GM18517 (cell line): ENCODE data around the gene RRP36.

ENCODE experiments used
- ATAC-seq: cut with Tn5 transposase; IDR thresholded peaks from one replicate; pipeline ENCODE4 v1.9.1; 2021; ENCODE audit warnings: mild to moderate bottlenecking, moderate library complexity; ENCODE audit not compliant: unreplicated experiment

RRP36 gene

DNA sequence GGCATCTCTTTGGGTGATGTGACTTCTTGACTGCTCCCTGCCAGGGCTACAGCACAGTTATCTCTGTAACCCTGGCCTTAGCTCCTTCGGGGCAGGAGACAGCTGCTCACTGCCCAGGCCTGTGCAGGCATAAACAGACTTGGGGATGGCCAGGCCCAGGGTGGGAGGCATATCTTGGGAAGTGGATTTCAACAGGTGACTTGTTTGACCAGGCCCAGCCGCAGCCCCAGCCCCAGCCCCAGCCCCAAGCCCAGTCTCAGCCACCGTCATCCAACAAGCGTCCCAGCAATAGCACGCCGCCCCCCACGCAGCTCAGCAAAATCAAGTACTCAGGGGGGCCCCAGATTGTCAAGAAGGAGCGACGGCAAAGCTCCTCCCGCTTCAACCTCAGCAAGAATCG, 15.2 kb upstream of the RRP36 start:
- ATAC-seq = no peak

DNA sequence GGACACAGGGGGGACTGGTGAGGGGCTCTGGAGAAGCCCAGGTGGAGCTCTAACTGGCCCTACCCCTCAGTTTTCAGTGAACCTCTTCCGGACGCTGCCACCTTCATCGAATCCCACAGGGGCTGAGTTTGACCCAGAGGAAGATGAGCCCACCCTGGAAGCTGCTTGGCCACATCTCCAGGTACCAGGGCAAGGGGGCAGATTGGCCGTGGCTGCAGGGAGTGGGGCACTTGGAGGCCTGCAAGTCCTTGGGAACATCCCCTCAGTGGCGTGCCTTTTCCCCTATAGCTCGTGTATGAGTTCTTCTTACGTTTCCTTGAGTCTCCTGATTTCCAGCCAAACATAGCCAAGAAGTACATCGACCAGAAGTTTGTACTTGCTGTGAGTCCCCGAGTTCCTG, 14.3 kb upstream of the RRP36 start:
- ATAC-seq = no peak

DNA sequence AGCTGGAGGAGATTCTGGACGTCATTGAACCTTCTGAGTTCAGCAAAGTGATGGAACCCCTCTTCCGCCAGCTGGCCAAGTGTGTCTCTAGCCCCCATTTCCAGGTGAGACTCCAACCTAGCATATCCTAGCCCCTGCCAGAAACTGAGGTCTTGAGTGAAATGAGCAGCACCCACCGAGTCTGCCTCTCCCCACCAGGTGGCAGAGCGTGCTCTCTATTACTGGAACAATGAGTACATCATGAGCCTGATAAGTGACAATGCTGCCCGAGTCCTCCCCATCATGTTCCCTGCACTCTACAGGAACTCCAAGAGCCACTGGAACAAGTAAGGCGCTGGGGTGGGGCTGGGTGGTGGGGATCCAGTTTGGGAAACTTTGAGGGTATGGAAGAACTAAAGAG, 12.3 kb upstream of the RRP36 start:
- no peak for ATAC-seq

DNA sequence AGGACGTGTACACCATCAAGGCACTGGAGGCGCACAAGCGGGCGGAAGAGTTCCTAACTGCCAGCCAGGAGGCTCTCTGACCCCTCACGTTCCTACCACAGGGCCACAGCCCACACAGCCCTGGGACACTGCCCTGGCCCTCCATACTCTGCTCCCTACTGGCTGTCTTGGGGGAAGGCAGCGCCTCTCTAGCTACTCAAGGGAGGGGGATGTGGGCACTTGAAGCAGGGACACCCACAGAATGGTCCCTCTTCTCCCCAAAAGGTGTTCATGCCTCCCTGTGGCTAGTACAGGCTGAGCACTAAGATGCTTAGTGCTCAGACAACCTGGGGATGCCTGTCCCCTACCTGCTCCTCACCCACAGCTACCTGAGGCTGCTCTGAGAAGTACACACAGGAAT, 10.2 kb upstream of the RRP36 start:
- no peak for ATAC-seq

DNA sequence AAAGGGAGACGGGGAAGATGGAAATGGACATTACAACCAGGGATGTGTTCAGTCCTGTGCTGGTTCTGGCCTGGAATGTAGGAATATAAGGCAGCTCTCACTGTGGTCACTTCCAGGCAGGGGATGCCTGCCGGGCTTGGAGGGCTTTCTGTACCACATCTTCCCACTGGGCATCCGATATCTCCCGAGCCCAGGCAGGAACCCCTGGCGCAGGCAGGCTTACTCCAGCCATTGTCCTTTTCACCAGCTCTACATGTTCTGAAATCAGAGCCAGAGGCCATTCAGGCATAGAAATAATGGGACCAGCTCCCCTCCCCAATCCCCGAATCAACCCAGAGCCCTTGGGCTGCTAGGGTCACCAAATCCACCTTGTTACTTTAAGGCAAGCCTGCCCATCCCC, 9.1 kb upstream of the RRP36 start:
- ATAC-seq = no peak

DNA sequence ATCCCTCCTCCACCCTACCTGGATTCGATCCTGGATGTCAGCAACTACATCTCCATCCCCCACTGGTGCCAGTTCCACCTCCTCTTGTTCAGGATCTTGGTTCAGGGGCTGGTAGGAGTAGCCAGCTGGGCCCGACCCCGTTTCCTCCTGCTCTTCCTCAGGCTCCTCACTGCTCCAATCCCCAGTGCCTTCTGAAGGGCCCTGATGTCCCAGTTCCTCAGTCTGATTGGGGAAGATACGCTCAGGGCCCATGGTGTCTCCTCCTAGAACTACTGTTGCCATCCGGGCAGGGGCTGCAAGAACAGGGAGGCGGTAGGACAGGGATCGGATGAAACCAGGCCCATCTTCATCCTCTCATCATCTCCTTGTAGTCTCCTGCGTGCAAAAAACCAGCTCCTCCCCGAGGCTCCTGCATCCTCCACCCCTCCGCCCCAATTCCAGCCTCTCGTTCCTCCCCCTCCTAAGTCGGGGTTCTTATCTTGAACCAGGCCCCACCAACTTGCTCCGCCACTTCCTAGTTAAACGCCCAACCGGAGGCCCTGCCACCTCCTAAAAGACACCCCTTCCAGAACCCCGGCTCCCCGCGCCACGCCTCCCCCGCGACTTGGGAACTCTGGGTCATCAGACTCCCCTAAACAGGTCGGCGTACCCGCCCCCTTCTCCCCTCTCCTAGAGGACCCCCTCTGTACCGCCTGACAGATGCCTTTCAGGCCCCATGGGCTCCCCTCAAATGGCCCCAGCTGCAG, 8.2 kb upstream of the RRP36 start:
- peak; percentile 2 for ATAC-seq

DNA sequence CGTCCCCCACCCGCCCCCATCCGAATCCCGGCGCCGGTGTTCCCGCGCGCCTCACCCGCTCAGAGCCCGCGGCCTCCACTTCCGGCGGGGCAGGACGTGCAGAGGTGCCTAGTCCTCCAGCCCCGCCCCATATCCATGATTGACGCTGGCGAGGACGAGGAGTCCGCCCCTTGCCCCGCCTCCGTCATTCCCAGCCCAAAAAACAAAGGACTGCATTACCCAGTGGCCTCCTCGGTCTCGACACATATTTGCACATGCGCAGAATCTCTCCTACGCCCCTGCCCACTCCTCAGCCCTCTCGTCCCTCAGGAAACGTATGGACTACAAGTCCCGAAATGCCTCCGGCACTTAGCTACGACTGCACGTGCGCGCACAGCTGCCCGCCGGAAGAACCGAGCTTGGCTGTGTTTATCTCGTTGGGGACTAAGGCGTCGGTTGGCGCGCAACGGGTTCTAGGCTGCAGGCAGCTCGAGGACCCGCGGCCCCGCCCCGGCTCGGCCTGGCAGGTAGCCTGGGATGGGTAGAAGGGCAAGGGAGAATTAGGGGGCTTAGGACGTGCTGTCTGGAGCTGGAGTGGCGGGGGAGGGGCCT, 7.5 kb upstream of the RRP36 start, which contains the start of the genes KLHDC3 and MEA1:
Gene KLHDC3 (plus strand): TSS at position 407 of the 591 bp plus-strand sequence. CDS start 2,944 bp downstream, outside the sequence.
Gene MEA1 (minus strand): TSS at position 104 of the 591 bp plus-strand sequence. CDS start 133 bp downstream, outside the sequence.
- ATAC-seq = peak; percentile 96

DNA sequence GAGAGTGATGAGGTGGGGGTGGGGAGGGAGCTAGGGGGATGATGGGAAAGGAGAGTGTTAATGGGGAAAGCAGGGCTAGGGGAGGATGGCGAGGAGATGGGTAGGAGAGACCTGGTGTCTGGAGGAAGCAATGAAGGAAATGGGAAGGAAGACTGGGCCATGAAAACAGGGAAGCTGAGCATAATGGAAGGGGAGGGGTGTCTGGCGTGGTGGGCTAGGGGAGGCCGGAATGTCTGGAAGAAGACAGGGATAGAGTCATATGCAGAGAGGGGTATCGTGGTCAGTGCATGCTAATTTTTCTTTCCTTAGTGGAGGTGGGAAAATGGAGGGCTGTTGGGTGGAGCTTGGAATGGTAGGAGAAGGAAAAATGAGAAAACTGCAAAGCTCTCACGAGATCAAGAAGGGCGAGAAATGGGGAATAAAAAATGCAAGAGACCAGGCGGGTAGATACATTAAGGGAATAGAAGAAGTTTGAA, 7.0 kb upstream of the RRP36 start:
- no peak for ATAC-seq

DNA sequence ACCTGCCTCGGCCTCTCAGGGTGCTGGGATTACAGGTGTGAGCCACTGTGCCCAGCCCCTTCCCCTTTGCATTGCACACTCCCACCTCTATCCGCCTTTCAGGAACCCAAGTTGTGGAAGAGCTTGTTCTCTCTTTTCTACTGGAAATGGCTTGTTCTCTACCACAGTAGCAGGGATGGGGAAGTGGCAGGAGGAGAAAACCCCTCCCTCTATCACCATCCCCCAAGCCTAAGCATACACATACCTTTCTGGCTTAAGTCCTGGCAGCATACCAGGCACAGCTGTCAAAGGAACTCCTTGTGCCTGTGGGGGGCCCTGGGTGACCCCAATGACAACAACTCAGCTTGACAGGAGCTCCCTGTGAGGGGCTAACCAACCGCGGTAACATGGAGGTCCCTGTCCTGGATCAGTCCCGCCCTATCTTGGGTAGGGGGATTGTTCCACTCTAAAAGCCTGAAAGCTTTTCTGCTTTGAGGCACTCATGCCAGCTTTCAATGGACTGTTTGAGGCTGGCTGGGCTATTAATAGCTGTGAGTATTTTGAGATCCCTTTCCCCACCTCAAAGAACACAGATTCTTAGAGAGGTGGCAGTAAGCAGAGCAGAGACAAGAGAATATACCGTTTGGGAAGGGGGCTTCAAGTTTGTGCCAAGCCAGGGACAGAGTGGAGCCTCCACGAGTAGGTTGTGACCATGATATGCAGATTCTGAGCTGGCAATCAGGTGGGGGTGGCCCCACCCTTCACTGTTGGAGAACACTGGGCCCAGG, 5.1 kb upstream of the RRP36 start:
- no peak for ATAC-seq

DNA sequence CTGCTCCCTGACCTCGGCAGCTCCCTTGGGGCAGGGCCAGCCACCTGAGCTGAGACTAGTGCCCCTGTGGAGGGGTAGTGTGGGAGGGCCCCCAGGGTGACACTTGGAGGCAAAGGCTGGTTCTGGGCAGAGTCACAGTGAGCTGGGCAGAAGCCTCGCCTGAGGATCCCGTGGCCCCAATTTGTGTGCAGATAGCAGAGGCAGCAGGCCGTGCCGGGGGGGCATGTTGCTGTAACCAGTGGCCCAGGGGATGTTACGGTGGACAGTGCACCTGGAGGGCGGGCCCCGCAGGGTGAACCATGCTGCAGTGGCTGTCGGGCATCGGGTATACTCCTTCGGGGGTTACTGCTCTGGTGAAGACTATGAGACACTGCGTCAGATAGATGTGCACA, 4.5 kb upstream of the RRP36 start:
- no peak for ATAC-seq

DNA sequence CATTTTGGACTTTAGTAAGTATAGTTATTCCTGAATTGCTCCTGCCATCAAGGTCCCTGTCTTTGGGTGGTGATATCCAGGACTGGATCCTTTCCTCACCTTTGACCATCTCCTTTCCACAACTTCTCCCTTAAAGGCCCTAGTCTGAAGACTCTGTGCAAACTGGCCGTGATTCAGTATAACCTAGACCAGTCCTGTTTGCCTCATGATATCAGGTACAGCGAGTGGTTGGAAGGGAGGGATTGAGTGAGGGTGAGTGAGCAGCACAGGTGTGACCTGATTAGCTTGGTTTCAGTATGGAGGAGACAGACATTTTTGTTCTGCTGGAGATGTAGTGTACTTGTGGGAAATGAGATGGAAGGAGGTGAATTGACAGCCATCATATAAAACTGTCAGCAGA, 2.3 kb upstream of the RRP36 start:
- ATAC-seq = no peak

DNA sequence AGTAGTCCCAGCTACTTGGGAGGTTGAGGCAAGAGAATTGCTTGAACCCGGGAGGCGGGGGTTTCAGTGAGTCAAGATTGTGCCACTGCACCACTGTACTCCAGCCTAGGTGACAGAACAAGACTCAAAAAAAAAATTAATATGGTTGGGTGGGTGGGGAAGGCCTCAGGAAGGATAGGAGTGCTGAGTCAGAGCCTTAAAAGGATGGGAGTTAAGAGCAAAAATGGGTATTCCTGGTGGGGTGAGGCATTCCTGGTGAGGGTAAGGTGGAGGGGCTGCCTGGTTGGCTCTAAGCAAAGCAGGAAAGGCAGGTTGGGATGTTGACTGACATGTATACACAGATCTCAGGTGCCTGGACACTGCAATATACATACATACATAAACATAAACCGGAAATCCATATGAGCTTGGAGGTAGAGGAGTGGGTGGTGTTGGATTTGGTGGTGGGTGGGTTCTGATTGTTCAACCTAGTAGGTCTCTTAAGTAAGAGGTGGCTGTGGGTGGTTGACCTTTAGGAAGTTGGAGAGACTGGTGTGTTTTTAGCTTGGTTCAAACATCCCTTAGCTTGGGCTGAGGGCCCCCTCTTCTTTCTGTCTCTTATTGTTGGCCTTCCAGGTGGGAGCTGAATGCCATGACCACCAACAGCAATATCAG, 1.2 kb upstream of the RRP36 start:
- no peak for ATAC-seq

DNA sequence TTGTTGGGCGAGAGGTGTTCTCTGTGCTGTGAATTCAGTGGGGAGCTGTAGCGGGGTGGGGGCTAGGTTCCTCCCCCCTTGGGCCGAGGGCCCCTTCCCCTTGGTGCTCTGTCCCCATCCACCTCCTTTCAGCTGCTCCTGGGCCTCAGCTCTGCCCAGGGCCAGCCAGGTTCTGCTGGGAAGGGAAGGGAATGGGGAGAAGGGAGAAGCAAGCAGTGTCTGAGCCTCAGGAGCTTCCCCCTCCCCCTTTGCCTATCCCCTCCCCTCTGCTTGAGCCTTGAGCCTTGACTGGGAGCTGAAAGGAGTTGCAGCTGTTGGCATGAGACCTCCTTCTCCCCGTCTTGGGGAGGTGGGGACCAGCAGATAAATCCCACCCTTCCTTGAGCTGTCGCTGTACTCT, 576 bp upstream of the RRP36 start:
- ATAC-seq = no peak

DNA sequence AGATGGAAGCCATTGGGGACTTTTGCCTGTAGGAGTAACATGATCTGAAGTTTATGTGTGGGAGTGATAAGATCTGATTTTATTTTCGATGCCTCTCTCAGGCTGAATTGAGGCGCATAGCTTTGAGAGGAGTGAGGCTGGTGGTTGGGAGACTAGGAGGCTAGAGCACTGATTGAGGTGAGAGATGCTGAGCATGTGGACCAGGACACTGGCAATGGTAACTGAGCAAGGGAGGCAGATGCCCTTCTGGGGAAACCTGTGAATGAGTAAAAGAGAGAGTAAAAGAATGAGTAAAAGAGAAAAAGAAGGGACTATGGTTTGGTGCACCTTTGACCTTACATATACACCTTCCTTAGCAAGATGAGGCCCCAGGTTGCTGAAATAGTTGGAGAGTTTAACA, 3.0 kb downstream of the RRP36 start:
- no peak for ATAC-seq

DNA sequence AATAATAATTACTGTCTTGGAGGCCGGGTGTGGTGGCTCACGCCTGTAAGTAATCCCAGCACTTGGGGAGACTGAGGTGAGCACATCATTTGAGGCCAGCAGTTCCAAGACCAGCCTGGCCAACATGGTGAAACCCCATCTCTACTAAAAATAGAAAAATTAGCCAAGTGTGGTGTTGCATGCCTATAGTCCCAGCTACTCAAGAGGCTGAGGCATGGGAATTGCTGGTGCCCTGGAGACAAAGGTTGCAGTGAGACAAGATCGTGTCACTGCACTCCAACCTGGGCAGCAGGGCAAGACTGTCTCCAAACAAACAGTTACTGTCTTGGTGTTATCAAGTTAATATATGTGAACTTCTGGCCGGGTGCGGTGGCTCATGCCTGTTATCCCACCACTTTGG, 4.9 kb downstream of the RRP36 start:
- no peak for ATAC-seq

DNA sequence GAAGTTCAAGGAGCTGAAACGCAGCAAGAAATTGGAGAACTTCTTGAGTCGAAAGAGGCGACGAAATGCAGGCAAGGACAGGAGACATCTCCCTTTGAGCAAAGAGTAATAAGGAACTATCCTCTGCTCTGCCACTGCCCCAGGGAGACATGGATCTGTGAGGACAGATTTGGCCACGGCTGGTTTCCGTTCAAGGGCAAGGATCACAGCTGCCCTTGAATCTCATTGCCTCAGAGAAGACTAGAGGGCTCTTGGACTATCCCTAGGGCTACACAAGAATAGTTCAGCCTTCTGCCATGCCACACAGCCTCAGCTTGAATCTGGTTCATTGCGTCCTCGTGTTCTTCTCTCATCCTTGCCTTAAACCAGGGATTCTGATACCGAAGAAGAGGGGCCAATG, 7.7 kb downstream of the RRP36 start:
- ATAC-seq = no peak

DNA sequence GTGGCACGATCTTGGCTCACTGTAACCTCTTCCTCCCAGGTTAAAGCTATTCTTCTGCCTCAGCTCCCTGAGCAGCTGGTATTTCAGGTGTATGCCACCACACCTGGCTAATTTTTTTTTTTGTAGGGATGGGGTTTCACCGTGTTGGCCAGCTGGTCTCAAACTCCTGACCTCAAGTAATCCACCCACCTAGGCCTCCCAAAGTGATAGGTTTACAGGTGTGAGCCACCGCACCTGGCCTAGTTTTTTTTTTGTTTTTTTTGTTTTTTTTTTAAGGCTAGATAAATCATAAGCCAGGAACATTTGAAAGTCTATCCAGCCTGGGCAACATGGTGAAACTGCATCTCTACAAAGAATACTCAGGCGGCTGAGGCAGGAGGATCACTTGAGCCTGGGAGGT, 10.9 kb downstream of the RRP36 start:
- no peak for ATAC-seq

DNA sequence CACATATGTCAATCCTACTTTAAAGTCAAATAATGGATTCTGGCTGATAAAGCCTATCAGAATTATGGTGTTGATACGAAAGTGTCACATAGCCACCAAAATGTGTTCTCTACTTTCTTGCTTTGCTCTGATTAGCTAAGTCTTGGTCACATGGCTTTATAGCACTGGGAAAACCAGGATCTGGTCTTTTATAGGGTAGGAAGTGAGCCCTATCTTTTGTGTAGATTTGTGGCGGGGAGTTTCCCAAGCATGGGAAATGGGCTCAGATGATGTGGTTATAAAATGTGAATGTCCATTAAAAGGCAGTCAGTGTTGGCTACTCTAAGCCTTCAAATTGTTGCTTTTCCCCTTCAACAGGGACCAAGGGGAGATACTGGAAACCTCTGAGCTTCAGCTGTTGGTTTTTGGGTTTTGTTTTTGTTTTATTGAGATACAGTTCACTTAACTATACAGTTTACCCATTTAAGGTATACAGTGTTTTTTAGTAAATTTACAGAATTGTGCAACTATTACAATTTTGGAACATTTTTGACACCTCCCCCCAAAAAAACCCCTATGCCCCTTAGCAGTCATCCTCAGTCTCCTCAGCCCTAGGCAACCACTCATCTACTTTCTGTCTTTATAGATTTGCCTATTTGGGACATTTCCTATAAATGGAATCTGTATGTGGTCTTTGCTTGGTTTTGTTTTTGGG, 12.2 kb downstream of the RRP36 start:
- ATAC-seq = no peak

DNA sequence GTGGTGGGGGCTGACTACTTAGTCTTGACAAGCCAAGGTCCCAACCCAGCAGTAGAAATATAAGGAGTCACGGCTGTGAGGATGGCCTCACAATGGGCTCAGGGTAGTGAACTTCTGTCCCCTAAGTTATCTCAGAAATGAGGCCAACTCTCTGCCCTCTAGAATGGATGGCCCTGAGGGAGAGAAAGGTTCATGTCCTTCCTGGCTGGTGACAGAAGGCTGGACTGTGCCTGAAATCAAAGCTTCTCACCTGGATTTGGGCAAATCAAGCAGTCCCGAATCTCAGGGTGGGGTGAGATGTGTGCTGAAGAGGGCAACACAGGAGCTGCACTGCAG, 12.7 kb downstream of the RRP36 start:
- no peak for ATAC-seq

DNA sequence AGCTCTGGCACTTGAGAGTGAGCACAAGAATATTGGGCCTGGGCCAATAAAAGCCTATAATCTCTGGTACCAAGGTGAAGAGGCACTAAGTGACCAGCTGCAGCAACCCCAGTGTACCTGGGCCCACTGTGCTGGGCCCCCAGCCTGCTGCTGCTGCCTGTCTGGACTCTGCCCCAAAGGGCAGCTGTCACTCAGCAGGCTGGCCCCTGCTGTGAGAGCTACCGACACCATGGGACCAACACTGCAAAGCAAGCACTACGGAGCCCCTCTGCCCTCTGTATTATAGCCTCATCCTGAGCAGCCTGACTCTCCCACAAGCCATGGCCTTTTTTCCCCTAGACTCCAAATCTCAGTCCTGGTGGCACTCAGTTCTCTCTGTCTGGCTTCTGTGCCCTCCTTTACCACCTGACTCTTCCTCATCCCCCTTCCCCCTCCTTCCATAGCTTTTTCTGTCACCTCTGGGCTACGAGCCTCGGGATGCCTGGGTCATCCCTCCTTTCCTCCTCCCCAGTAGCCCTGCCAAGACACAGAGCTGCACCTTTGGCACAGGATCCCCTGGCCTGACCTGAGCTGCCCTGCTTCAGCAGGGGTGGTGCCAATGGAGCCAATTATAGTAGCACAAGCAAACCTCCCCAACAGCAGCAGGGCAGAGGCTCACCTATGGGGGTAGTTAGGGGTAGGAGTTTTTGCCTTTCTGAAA, 14.2 kb downstream of the RRP36 start:
- ATAC-seq = no peak
